ENCODE results near the gene CACNA1A.

DNA sequence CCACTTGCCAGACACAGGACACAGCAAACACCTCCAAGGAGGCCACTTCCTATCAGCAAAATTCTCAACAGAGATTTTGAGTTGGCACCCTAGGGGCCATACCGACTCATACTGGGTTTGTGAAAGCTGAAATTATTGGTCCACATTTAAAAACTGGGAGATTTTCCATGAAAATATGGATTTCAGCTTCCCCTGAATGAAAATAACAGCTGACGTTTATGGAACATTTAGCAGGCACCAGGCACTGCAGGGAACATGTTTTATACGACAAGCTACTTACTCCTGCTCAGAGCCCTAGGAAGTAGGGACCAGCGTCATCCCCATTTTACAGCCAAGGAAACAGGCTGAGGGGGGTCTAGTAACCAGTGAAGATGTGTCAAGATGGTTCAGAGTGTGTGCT lies 186.8 kb downstream of the CACNA1A start:
- TF ChIP-seq, protein P1, sequence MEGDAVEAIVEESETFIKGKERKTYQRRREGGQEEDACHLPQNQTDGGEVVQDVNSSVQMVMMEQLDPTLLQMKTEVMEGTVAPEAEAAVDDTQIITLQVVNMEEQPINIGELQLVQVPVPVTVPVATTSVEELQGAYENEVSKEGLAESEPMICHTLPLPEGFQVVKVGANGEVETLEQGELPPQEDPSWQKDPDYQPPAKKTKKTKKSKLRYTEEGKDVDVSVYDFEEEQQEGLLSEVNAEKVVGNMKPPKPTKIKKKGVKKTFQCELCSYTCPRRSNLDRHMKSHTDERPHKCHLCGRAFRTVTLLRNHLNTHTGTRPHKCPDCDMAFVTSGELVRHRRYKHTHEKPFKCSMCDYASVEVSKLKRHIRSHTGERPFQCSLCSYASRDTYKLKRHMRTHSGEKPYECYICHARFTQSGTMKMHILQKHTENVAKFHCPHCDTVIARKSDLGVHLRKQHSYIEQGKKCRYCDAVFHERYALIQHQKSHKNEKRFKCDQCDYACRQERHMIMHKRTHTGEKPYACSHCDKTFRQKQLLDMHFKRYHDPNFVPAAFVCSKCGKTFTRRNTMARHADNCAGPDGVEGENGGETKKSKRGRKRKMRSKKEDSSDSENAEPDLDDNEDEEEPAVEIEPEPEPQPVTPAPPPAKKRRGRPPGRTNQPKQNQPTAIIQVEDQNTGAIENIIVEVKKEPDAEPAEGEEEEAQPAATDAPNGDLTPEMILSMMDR (IDR thresholded peaks at IDR 0.05): no peak
- TF ChIP-seq EP300 (IDR thresholded peaks at IDR 0.05) (no peak), POLR2A (IDR thresholded peaks at IDR 0.05) (no peak), POLR2AphosphoS5 (IDR thresholded peaks at IDR 0.05) (no peak)
